GM19438 (cell line): ENCODE results near the gene SMOC2.

Source experiments
- ATAC-seq: cut with Tn5 transposase; IDR thresholded peaks from one replicate; pipeline ENCODE4 v1.9.1; 2021; ENCODE audit warnings: low read depth; ENCODE audit not compliant: unreplicated experiment

The SMOC2 gene

GRCh38 chr6:168441434-168442391 lies 729 bp downstream of the SMOC2 start:
- ATAC-seq, result no peak

- no peak for ATAC-seq
Measured at GRCh38 chr6:168442646-168443045, 1.7 kb downstream of the SMOC2 start.

- ATAC-seq, result no peak
Measured at GRCh38 chr6:168447282-168447681, 6.3 kb downstream of the SMOC2 start.

GRCh38 chr6:168447700-168448099 lies 6.7 kb downstream of the SMOC2 start:
- ATAC-seq, result no peak

- ATAC-seq, result no peak
Measured at GRCh38 chr6:168448243-168448855, 7.4 kb downstream of the SMOC2 start.

- no peak for ATAC-seq
Measured at GRCh38 chr6:168450917-168451316, 9.9 kb downstream of the SMOC2 start.

- ATAC-seq, result no peak
Measured at GRCh38 chr6:168451805-168452517, 11.0 kb downstream of the SMOC2 start.

GRCh38 chr6:168452685-168453377 lies 11.8 kb downstream of the SMOC2 start:
- ATAC-seq, result no peak

- ATAC-seq, result no peak
Measured at GRCh38 chr6:168455847-168456530, 15.0 kb downstream of the SMOC2 start.

- ATAC-seq, result no peak
Measured at GRCh38 chr6:168456907-168457652, 16.1 kb downstream of the SMOC2 start.

GRCh38 chr6:168457653-168457934 lies 16.6 kb downstream of the SMOC2 start:
- no peak for ATAC-seq

- no peak for ATAC-seq
Measured at GRCh38 chr6:168458101-168458500, 17.1 kb downstream of the SMOC2 start.

- no peak for ATAC-seq
Measured at GRCh38 chr6:168459572-168459971, 18.6 kb downstream of the SMOC2 start.

- ATAC-seq, result no peak
Measured at GRCh38 chr6:168462289-168462853, 21.4 kb downstream of the SMOC2 start.

- ATAC-seq, result no peak
Measured at GRCh38 chr6:168464546-168464945, 23.6 kb downstream of the SMOC2 start.

GRCh38 chr6:168468045-168468444 lies 27.1 kb downstream of the SMOC2 start:
- no peak for ATAC-seq

- ATAC-seq, result no peak
Measured at GRCh38 chr6:168469521-168469920, 28.5 kb downstream of the SMOC2 start.

GRCh38 chr6:168469926-168470325 lies 28.9 kb downstream of the SMOC2 start:
- ATAC-seq, result no peak

GRCh38 chr6:168472363-168472762 lies 31.4 kb downstream of the SMOC2 start:
- ATAC-seq, result no peak
